ENCODE data around the gene HMGCL.

GRCh38 chr1:23805025-23805424, 20.2 kb downstream of the HMGCL start:
- TF ChIP-seq ZNF362 (tag by site-specific recombination; IDR thresholded peaks at IDR 0.05) (no peak), CTCF (tag by site-specific recombination; IDR thresholded peaks at IDR 0.05) (no peak), ZNF133 (tag by site-specific recombination; IDR thresholded peaks at IDR 0.05) (no peak), ZBTB8A (tag by site-specific recombination; IDR thresholded peaks at IDR 0.05) (no peak), ZNF112 (tag by site-specific recombination; IDR thresholded peaks at IDR 0.05) (no peak), HOXD13 (CRISPR knock-in tag; IDR thresholded peaks at IDR 0.05; ENCODE audit: borderline replicate concordance) (no peak), ZNF670 (tag by site-specific recombination; IDR thresholded peaks at IDR 0.05; ENCODE audit: low read depth) (no peak), ZBTB17 (tag by site-specific recombination; IDR thresholded peaks at IDR 0.05) (no peak), KLF10 (tag by site-specific recombination; IDR thresholded peaks at IDR 0.05) (no peak)
- TF ChIP-seq, protein P1, sequence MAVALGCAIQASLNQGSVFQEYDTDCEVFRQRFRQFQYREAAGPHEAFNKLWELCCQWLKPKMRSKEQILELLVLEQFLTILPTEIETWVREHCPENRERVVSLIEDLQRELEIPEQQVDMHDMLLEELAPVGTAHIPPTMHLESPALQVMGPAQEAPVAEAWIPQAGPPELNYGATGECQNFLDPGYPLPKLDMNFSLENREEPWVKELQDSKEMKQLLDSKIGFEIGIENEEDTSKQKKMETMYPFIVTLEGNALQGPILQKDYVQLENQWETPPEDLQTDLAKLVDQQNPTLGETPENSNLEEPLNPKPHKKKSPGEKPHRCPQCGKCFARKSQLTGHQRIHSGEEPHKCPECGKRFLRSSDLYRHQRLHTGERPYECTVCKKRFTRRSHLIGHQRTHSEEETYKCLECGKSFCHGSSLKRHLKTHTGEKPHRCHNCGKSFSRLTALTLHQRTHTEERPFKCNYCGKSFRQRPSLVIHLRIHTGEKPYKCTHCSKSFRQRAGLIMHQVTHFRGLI (tag by site-specific recombination; IDR thresholded peaks at IDR 0.05), result no peak

Data from HEK293 (cell line).